D721Med (cell line): ENCODE results near the gene SLC35F6.

Source experiments
- DNase-seq: peaks from one replicate; pipeline ENCODE4 v3.0.0; 2011; ENCODE audit warnings: low spot score; ENCODE audit not compliant: insufficient read length
- FAIRE-seq: peaks from 2 replicates; lab custom pipeline; 2011; peaks lifted over from hg19 to GRCh38; lab: Jason Lieb, UNC
- CTCF ChIP-seq: IDR thresholded peaks from 2 replicates; pipeline ENCODE4 v1.5.1; 2012; ENCODE audit warnings: mild to moderate bottlenecking, control low read depth; ENCODE audit not compliant: insufficient read depth; ENCODE audit errors: missing control alignments

Gene SLC35F6

GRCh38 chr2:26764078-26764887 is at the start of gene SLC35F6:
TSS of gene SLC35F6 (plus strand) at chr2:26764284. CDS start at chr2:26764350, 66 bp downstream.
- no peak for TF ChIP-seq CTCF
- DNase-seq (peak; percentile 91), FAIRE-seq (no peak)

DNA sequence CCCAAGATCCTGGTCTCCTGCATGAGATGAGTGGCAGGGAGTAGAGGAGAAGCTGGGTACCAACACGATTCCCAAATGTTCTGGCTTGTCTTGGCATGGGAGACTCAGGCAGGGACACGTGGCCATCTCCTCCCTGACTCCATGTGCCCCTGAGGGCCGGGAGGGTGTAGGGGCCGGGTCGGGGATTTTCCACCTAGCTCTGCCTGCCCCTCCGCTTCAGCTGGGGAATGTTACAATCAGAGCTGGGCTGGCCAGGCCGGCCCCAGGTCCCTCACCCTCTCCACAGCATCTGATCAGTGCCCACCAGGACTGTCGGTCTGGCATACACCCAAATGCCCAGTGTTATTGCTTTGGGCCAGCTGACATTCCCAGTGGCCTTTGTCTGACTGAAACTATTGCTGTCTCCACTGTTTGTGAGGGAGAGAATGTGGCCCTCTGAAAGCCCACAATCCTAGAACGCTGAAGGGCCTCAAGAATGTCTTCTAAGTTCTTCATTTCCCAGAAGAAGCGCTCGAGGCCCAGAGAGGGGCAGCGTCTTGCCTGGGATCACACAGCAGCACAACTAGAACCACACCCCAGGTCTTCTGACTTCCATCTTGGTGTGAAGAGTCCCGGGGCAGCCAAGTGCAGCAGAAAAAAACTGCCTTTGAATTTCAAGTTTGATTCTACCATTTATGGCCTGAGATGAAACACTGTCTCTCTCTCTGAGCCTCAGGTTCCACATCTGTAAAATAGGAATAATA is 48.4 kb upstream of the SLC35F6 start:
- DNase-seq (no peak), FAIRE-seq (no peak)
- TF ChIP-seq CTCF = no peak

DNA sequence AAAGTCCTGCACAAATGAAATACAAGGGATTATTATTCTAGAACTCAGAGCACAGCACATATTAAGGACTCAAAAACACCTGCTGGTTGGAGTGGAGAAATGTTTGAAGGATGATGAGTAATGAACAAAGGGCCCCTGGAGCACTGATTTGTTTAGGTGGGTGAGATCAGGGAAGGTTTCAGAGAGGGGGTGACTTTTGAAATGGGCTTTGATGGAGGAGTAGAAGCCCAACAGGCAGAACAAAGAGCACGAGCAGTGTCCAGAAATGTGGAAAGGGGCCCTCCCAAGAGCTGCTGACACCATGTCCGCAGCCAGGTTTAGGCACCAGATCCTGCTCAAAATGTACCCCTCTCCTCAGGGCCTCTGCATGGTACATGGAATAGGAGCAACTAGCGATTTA is 47.7 kb upstream of the SLC35F6 start:
- TF ChIP-seq CTCF = no peak
- DNase-seq (no peak), FAIRE-seq (no peak)

DNA sequence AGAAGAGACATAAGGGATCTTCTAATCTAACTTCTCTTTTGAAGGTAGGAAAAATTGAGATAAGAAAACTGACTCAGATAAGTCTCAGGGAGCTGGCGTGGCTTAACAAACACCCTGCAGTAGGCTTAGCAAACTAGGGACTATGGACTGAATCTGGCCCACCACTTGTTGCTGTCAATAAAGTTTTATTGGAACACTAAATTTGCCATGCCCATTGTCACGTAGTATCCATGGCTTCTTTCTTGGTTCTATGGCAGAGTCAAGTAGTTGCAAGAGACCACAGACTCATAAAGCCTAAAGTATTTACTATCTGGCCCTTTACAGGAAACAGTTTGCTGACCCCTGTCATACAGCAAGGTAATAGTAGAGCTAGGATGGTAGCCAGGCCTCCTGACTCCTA is 47.3 kb upstream of the SLC35F6 start:
- DNase-seq (no peak), FAIRE-seq (no peak)
- TF ChIP-seq CTCF = no peak

DNA sequence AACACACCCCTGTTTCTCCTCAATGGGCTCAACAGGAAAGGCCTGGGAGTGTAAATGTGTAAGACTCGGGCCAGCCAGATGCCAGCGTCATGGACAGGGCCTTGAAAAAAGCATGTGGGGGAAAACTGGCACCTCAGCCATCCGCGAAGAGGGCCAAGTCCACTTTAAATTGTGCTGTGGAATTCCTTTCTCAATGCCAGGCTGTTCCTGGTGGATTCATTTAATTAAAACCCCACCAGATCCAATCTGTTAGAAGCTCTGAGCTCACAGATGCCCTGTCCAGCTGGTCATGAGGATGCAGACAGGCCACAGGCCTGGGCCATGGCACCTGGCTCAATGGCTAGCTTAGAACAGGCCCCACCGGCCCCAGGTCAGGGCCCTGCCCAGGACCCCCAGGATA is 46.7 kb upstream of the SLC35F6 start:
- FAIRE-seq (no peak), DNase-seq (no peak)
- no peak for TF ChIP-seq CTCF

GRCh38 chr2:26718949-26719686 is 45.0 kb upstream of the SLC35F6 start:
- no peak for TF ChIP-seq CTCF
- FAIRE-seq (no peak), DNase-seq (no peak)
